Ishikawa (cell line): ENCODE results near the gene SAFB.

Source experiments
- CEBPB ChIP-seq: IDR thresholded peaks from 2 replicates; pipeline ENCODE4 v1.6.1; 2012
- CREB1 ChIP-seq: IDR thresholded peaks from 2 replicates; pipeline ENCODE4 v1.6.1; 2012; ENCODE audit warnings: low read depth
- EGR1 ChIP-seq: IDR thresholded peaks from 2 replicates; pipeline ENCODE4 v1.6.1; 2012
- MAX ChIP-seq: IDR thresholded peaks from 2 replicates; pipeline ENCODE4 v1.6.1; 2012
- NFIC ChIP-seq: IDR thresholded peaks from 2 replicates; pipeline ENCODE4 v1.6.1; 2012
- RAD21 ChIP-seq: IDR thresholded peaks from 2 replicates; pipeline ENCODE4 v1.6.1; 2012; ENCODE audit warnings: low read depth
- REST ChIP-seq: IDR thresholded peaks from 2 replicates; pipeline ENCODE4 v1.6.1; 2012; ENCODE audit warnings: low read depth, mild to moderate bottlenecking
- TAF1 ChIP-seq: IDR thresholded peaks from 2 replicates; pipeline ENCODE4 v1.6.1; 2012; ENCODE audit warnings: low read depth, mild to moderate bottlenecking
- TCF12 ChIP-seq: IDR thresholded peaks from 2 replicates; pipeline ENCODE4 v1.6.1; 2012; ENCODE audit warnings: low read depth
- TEAD4 ChIP-seq: IDR thresholded peaks from 2 replicates; pipeline ENCODE4 v1.6.1; 2012
- YY1 ChIP-seq: IDR thresholded peaks from 2 replicates; pipeline ENCODE4 v1.6.1; 2012; ENCODE audit warnings: low read depth
- ZBTB7A ChIP-seq: IDR thresholded peaks from 2 replicates; pipeline ENCODE4 v1.6.1; 2012; ENCODE audit warnings: low read depth

GRCh38 chr19:5669212-5669611 lies 46.3 kb downstream of the SAFB start:
- TF ChIP-seq NFIC (no peak), CREB1 (no peak), CEBPB (no peak), TEAD4 (no peak), MAX (no peak), YY1 (no peak), TAF1 (no peak), TCF12 (no peak), REST (no peak), EGR1 (no peak), RAD21 (no peak), ZBTB7A (no peak)
